Activated naive CD4-positive, alpha-beta T cell treated with anti-CD3 and anti-CD28 coated beads, Interleukin-2, amount 50 U/mL, for 16 hours (primary cell): ENCODE data around the gene PIWIL4.
"Not testable (repeated sequence)": the region's sequence is repeated elsewhere in the genome, so short reads cannot be mapped to it uniquely, and the experiment has no call there.

Experiments
- DNase-seq: peaks from one replicate; pipeline ENCODE4 v3.0.0-alpha.2; 2020

PIWIL4 gene

DNA sequence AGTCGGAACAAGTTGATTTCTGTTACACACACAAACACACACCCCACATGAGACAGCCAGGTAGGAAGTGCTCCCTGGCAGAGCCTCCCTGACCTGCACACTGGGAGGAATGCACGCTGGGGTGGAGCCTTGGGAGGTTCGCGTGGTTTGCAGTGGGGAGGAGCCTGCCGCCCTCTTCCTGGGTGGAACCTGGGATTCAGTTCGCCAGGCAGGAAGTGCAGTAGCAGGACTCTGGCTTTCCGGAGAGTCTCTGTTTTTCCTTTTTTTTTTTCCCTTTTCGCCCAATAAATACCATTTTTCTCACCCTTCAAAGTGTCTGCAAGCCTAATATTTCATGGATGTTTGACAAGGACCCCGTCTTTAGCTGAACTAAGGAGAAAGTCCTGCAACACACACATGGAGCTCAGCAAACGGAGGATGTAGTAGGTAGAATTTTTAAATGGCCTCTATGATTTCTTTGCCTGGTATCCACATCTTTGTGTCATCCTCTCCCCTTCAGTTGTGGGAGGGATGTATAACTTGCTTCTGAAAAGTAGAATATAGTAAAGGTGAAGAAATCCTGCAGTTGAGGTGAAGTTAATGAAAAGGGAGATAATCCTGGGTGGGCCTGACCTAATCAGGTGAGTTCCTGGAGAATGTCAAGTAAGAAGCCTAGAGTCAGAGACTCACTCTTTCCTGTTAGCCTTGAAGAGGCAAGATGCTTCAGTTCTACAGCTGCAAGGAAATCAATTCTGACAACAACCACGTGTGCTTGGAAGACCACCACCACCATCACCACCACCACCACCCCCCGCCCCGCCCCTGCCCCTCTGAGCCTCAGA is 72.9 kb downstream of the PIWIL4 start:
- DNase-seq, result no peak

DNA sequence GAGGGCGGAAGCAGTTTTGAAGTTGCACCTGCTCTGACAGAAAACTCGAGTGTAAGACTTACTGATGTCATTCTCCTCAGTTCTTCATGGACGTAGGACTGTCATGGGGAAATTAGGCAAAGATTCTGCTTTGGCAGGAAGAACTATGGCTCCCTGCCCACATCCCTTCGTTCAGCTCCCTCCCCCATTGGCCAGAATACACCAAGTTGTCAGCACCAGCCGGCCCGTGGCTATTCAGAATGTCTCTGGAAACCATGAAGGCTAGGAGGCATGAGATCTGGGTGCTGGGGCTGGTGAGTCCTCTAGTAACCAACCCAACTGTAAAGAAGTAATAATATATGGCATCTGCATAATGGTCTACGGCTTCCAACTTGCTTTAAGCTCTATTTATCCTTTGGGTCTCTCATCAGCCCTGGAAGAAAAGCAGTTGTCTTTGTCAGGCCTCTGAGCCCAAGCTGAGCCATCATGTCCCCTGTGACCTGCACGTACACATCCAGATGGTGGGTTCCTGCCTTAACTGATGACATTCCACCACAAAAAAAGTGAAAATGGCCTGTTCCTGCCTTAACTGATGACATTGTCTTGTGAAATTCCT is 74.1 kb downstream of the PIWIL4 start:
- DNase-seq, result no peak

DNA sequence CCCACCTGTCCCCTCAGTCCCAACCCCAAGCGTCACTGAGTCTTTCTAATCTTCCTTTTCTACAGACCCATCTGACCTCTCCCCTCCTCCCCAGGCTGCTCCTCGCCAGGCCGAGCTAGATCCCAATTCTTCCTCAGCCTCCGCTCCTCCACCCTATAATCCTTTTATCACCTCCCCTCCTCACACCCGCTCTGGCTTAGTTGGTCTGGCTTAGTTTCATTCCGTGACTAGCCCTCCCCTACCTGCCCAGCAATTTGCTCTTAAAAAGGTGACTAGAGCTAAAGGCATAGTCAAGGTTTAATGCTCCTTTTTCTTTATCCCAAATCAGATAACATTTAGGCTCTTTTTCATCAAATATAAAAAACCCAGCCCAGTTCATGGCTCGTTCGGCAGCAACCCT is 76.0 kb downstream of the PIWIL4 start:
- DNase-seq, result not testable (repeated sequence)

DNA sequence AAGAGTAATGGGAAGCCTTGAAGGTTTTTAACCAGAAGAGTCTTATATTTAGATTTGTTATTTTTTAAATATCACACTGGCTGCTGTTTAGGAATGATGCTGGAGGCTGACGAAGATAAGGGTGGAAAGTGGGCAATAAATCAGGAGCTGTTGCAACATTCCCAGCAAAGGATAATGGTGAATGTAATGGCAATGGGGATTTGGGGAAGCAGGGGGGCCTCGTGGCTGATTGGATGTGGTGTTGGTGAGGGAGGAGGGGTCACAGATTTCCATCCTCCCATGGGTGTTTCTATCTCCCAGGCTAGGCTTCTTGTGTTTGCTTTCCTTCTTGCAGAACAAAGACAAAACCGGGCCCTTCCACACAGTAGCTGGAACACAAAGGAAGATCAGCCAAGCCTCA is 80.8 kb downstream of the PIWIL4 start:
- no peak for DNase-seq

DNA sequence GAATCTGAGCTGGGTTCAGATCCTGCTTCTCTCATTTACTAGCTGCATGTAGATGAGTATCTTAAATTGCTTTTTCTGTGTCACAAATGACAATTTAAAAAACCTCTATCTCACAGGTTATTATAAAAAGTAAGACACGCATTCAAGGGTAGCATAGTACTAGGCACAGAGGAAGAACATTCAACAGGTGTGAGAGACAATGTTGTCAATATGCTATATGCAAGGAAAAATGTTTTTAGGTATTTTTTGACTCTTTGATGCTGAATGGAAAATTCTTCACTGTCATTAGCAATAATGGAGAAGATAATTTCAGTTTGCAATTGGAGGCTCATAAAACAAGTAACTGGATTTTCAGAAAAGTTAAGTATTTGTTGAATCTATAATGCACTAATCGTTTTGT is 81.6 kb downstream of the PIWIL4 start:
- DNase-seq, result no peak

DNA sequence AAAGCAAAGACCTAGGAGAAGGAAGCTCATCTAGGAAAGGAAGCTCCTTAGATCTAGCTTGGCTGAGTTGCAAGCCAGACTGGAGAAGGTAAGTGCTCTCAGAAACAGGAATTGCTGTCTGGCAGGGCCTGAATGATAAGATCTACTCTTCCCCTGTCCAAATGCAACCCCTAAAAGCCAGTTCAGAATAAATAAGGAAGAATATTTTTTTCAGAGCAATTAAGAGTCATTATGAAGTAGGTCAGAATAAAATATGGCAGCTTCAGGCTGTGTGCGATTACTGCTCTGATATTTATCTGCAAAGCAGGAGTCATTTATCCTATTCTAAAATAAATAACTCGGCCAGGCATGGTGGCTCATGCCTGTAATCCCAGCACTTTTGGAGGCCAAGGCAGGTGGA is 82.1 kb downstream of the PIWIL4 start:
- no peak for DNase-seq

DNA sequence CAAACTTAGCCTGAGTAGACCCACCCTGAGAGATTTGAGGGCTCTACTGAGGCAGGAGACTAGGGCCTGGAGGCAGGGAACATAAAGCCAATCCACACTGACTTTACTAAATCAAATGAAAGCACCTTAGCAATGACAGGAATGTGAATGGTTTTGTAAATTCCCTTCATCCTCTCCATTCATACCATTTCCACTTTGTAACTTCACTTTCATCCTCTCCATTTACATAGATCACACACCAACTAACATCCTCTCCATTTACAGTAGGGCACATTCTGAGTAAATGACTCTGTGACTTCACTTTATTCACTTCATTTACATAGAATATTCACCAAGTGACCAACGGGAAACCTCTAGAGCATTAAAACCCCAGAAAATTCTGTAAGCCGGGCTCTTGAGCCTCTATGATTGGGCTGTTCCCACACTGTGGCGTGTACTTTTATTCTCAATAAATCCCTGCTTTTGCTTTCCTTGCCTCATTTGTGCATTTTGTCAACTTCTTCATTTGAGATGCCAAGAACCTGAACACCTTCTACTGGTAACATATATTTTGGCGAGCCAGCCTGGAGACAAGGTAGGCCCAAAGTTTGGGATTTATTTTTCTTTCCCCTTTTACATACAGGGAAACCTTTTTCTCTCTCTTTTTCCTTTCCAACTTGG is 82.9 kb downstream of the PIWIL4 start:
- DNase-seq, result no peak

DNA sequence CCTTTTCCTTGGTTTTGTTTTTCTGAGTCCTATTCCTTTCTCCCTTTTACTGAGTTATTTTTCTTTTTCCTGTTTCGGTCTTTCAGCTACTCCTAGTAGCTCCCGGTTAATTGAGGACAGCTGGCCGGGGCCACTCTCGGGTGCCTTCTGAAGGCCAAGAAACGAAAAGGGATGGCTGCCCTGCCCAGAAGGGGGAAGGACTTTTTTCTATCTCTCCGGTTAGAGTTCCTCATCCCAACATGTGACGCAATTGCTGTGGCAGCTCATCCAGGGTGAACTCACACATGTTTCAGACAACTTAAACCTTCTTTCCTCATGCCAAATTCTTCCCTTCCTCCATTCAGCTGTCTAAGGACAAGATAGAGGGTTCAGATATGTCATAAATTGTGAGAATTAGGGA is 83.6 kb downstream of the PIWIL4 start:
- DNase-seq, result no peak

DNA sequence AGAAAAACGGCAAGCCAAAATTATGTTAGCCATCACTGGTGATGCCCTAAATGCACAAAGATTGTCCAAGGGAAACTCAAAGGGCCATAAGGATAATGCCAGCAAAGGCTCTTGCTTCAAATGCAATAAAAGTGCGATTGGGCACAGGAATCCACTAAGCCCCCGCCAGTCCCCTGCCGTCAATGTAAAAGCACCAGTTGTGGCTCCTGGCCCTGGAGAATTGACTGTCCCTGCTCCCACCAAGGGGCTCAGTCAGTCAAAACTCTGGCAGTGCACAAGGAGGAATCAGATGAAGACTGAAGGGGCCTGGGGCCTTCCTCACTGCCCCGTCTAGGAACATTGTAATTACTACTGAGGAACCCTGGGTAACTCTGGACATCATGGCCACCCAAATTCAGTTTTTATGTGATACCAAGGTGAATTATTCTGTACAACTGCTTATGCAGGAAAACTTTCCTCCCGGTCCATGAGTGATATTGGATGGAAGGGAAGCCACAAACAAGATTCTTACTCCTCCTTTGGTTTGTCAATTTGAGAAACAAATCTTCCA is 85.6 kb downstream of the PIWIL4 start:
- no peak for DNase-seq

DNA sequence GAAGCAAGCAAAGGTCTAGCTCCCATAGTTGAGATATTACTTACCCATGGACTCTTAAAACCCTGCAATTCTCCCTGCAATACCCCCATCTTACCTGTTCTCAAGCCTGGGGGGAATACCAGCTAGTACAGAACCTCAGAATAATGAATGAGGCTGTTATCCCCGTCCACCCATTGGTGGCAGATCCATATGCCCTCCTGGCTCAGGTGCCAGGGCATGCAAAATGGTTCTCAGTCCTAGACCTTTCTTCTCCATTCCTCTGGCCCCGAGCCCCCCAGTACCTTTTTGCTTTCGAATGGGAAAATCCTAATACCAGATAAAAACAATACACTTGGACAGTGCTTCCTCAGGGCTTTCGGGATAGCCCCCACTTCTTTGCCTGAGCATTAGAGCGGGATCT is 86.4 kb downstream of the PIWIL4 start:
- DNase-seq, result no peak

DNA sequence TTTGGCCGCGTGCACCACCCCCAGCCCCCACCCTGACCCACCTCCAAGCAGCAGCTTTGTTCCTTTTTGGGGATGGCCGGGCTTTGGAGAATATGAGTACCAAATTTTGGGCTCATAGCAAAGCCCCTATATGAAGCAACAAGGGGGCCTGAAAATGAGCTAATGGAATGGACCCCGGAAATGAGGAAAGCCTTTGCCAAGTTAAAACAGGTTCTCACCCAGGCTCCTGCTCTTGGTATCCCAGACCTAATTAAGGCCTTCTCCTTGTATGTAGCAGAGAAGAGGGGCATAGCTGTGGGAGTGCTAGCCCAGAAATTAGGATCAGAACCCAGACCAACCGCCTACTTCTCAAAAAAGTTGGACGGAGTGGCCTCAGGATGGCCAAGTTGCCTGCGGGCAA is 87.0 kb downstream of the PIWIL4 start:
- DNase-seq, result no peak

DNA sequence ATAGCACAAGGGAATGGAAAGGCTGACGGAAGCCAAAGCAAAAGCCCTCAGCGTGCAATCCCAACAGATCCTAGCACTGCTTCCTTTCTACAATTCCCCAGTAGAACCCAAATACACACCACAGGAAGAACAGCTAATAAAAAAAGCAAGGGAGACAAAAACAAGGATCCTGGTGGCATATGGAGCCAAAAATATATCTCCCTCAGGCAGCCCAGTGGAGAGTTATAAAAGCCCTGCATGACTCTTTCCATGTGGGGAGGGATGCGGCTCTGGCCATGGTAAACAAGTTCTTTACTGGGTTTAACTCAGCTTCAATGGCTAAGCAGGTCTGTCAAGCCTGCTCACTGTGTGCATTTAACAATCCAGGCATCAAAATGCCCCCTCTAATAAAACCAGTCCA is 88.1 kb downstream of the PIWIL4 start:
- no peak for DNase-seq

DNA sequence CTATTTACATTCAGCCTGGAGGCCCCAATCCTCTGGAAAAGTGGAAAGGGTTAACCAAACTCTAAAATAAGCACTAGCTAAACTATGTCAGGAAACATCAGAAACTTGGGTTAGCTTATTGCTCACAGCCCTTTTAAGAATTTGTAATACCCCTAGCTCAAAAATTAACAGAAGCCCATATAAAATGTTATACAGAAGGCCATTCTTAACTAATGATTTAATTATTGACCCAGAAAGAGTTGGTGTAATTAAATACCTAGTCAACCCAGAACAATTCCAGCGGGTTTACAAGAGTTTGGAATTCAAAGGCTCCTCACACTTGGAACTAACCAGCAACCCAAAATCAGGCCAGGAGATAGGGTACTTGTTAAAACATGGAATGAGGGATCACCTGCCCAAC is 88.8 kb downstream of the PIWIL4 start:
- DNase-seq, result no peak

DNA sequence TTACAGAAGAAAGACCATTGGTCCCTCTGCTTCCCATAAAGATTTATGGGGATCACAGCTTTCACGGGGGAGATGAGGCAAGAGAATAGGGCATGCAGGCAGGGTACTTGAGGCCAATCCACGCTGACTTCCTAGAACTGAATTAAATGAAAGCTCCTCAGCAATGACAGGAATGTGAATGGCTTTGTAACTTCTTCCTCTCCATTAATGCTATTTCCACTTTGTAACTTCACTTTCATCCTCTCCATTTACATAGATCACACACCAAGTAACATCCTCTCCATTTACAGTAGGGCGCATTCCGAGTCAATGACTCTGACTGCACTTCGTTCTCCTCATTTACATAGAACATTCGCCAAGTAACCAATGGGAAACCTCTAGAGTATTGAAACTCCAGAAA is 89.8 kb downstream of the PIWIL4 start:
- no peak for DNase-seq

DNA sequence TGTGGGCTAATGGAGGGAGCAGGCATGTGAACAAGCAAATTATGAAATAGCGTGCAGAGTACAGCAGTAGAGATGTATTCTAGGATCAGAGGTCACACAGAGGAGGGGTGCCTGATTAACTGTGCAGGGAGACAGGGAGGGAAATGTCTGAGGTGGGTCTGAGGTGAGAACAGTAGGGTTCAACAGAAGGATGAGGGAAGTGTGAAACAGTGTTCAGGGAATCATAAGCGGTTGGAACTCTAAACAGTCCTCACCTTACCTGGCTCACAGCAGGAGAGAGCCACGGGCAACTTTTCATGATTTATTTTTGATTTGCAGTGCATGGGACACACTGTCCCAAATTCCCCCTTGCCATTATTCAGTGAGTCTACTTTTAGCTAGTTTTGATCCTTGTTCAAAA is 90.5 kb downstream of the PIWIL4 start:
- DNase-seq, result no peak

DNA sequence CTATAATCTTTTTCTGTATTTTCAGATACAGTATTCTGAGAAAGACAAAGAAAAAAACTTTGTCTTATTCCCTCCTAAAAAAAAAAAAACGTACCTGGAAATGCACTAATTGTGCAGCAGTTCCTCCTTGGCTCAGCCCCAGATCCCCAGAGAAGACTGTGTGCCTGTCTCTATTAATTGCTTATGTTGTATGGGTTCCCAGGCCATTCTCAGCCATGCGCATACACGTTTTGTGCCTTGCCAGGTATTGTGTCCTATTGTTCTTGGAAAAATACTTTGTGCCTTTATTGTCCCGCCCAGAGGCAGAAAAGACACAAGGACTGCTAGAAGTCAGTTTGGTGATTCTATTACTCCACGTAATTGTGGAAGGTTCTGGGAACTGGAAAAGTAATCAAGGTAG is 91.2 kb downstream of the PIWIL4 start:
- DNase-seq, result no peak

DNA sequence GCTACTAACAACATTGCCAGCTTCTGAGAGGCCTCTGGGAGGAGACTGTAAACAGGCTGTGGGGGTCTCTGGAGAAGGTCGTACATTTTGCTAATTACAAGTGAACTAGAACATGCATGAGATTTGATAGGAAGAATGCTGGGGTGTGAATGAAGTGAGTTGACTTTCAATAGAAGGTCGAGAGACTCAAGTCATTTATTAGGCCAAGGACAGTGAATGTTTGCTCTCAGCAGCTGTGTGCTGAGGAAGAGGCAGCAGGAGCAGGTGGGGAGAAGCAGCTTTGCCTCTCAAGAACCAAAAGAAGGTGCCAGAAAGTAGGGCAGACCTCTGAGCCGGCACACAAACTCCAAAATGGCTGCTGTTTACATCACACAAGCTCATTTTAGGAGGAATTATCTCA is 91.7 kb downstream of the PIWIL4 start:
- DNase-seq, result no peak

DNA sequence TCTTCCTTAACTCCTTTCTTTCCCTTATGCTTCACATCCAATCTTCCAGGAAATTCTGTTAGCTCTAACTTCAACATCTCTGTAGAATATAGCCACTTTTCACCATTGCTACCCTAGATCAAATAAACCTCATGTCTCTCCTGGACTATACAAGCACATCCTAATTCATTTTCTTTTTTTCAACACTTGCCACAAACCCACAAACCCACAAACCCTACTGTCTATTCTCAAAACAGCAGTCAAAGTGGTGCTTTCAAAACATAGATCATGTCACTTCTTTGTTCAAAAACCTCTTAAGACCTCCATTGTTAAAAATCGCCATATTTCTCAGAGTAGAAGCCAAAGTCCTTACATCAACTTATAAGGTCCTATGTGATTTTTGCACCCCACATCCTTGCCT is 94.3 kb downstream of the PIWIL4 start:
- DNase-seq, result no peak

DNA sequence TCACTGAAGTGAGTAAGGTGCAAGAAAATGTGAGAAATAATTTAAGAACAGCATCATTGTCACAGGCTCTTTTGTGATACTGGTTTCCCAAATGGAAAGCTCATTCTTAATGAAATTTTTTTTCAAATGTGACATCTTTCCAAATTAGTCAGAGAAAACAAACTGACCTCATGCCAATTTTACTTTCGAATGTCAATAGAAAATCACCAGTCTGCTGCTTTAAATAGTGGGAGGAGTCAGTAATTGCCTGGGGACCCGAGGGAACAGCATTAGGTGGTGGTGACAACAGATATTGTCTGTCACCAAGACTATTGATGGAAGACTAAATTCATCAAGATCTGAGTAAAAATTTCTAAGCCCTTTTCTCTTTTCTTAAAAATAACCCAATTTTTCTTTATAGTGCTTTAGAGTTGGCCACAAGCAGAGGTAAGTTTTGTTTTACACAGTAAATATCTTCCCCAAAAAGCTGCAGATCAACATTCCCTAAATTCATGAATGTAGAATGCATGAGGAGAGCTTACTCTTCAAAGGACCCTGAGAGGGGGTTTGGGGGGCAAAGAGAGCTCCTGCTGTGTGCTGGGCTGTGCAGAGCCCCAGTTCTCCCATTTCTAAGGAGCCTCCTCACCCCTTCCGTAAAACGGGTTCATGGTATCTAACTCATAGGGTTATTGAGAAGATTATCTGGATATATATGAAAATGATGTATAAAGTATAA is 95.1 kb downstream of the PIWIL4 start:
- DNase-seq, result no peak

DNA sequence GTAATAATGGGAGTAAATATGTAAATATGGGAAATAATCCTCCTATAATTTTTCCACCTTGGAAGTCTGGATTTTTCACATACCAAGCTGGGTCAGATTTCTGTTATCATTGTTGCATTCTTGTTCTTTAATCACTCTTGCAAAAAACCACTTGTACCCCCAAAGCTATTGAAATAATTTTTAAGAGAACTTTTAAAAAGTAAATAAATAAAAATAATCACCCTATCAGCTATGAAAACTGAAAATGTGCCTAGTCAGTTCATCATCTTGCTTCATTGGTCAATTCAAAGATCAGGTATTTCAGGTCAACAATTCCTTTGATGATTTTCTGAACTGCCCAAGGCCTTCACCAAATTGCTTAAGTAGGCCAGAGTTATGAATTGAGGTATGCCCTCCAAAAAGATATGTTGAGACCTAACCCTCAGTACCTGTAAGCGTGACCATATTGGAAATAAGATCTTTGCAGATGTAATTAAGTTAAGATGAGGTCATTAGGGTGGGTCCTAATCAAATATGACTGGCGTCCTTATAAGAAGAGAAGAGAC is 95.8 kb downstream of the PIWIL4 start:
- no peak for DNase-seq

DNA sequence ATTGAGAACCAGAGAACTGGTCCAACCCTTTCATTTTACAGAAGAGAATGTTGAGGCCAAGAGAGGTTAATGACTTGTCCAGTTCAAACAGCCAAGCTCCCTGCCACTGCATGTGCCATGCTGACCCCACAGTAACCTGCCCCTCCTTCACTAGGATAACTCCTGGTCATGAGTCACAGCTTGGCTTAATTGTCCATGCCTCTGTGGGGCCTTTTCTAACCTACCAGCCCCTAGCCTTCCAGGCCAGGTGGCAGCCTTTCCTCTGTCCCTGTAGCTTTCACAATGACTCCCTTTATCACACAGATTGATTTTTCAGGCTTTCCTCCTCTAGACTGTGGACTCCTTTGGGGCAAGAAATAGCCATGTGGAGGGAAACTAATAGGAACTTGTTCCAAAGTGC is 97.2 kb downstream of the PIWIL4 start:
- DNase-seq, result no peak

DNA sequence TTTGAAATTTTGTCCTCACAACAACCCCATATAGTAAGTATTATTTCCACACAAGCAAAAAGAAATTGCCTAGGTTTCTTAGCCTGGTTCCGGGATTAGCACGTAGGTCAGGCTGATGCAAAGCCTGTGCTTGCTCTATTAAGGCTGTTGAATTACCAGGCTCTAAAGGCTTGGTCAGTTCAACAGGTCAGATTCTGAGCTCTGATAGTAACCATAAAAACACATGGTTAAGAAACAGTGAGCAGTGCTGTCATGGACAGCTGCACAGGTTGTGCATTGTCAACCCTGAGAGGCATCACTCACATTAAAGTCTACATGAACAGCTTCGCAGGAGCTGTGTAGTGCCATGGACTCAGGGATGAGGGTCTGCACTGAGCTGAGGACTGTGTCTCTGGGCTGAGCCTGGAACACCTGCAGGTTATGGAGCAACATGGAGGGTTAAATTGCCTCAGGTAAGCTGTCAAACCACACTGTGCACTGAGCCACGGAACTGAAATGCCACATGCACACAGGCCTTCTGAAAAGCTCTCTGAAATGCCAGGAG is 98.0 kb downstream of the PIWIL4 start:
- no peak for DNase-seq
